ENCODE results near the gene ENGASE. TPM values are rescaled to one million over a fixed set of nuclear protein-coding genes. Genes with fewer than 3 reads are reported as not detected.

ENGASE gene
- total and polyA plus RNA-seq, 2 of the 4 experiments (the other 2 are of a cell fraction), result 3.9 to 12.1 TPM

DNA sequence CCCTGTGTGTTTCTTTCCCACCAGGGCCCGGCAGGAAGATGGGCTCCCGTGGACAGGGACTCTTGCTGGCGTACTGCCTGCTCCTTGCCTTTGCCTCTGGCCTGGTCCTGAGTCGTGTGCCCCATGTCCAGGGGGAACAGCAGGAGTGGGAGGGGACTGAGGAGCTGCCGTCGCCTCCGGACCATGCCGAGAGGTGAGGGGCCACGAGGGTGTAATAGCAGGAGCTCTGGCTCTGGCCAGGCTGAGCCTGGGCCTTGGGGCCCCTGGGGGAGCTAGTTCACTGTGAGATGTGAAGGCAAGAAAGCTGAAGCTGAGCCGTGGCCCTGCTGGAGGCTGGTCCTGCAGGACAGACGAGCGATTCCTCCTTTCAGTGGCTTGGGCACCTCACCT lies 30.7 kb upstream of the ENGASE start:
- POLR2A ChIA-PET (ENCODE audit: unreplicated experiment), result no interaction called here
- BruUV-seq (replicated peaks), result no TSS peak
- intact Hi-C loops (cut with micrococcal nuclease), result no loop called here

More for the DNA sequence above, 30.7 kb upstream of the ENGASE start:
- Histone ChIP-seq H3K9me3 (ENCODE audit: control insufficient read depth, insufficient read depth, low read length) (no peaks in the 10 kb centered on the region), H3K4me2 (ENCODE audit: low read depth, low read length) (no peak overlapping the region), H3K36me3 (ENCODE audit: control insufficient read depth, insufficient read depth, low read length) (peaks cover 8% of the 10 kb centered on the region; the same call in 1 of the 2 replicates), H2BK5ac (ENCODE audit: low read depth, low read length, poor library complexity, severe bottlenecking) (no peak overlapping the region), H3K14ac (replicated peaks; ENCODE audit: low read depth, low read length) (no peak overlapping the region), H2AK9ac (replicated peaks; ENCODE audit: low read depth, low read length, poor library complexity) (no peak overlapping the region), H3K4ac (ENCODE audit: low read depth, low read length) (no peak overlapping the region), H3K9me1 (ENCODE audit: insufficient read depth, low read length) (peaks cover 10% of the 10 kb centered on the region), H3K23ac (ENCODE audit: low read depth, low read length) (no peak overlapping the region), H3K18ac (ENCODE audit: low read depth, low read length) (no peak overlapping the region), H4K91ac (ENCODE audit: insufficient read depth, low read depth, low read length) (no peak overlapping the region), H3K27me3 (ENCODE audit: control insufficient read depth, insufficient read depth, low read length) (no peaks in the 10 kb centered on the region; the same call in 1 of the 2 replicates), H4K5ac (ENCODE audit: low read depth, low read length) (no peak overlapping the region), H2BK15ac (ENCODE audit: low read depth, low read length) (no peak overlapping the region), H3K4me1 (ENCODE audit: control insufficient read depth, insufficient read depth, low read length) (peaks cover 3% of the 10 kb centered on the region; the same call in 1 of the 2 replicates), H3K27ac (ENCODE audit: insufficient read depth, low read length) (no peak overlapping the region), H4K20me1 (ENCODE audit: insufficient read depth, low read length) (no peaks in the 10 kb centered on the region; the same call in 1 of the 2 replicates), H3K79me1 (ENCODE audit: low read depth in 1 of 2, low read length in 2 of 2) (0 out of 4 replicates have a peak, but pooled peaks cover 0 to 5% of the 10 kb centered on the region in 2 experiments), H4K8ac (ENCODE audit: low read depth in 2 of 2, low read length in 2 of 2) (no peak overlapping the region), H2AK5ac (ENCODE audit: low read depth, low read length) (no peak overlapping the region), H2BK20ac (ENCODE audit: low read depth, low read length) (no peak overlapping the region), H2AFZ (replicated peaks; ENCODE audit: low read length, poor library complexity) (no peak overlapping the region), H2BK120ac (ENCODE audit: low read depth, low read length) (no peak overlapping the region), H3K56ac (ENCODE audit: extremely low read depth, insufficient read depth, low read length) (no peak overlapping the region), H3K4me3 (ENCODE audit: insufficient read depth, low read depth, low read length) (no peak overlapping the region), H3K9ac (ENCODE audit: low read depth, low read length) (no peak overlapping the region)
- ATAC-seq (ENCODE audit: low read depth) (no peak), DNase-seq (no peak)
- TF ChIP-seq RCOR1 (IDR thresholded peaks at IDR 0.05; ENCODE audit: insufficient replicate concordance, low read length) (no peak), SMC3 (IDR thresholded peaks at IDR 0.05; ENCODE audit: low read depth, low read length) (no peak), NFE2L2 (IDR thresholded peaks at IDR 0.05; ENCODE audit: low read depth, low read length) (no peak), CHD1 (IDR thresholded peaks at IDR 0.05; ENCODE audit: low read depth, low read length) (no peak), FOS (IDR thresholded peaks at IDR 0.05; ENCODE audit: low read depth, low read length) (no peak), MXI1 (IDR thresholded peaks at IDR 0.05; ENCODE audit: borderline replicate concordance, low read depth, low read length) (no peak), MAFK (IDR thresholded peaks at IDR 0.05; ENCODE audit: low read depth, low read length) (no peak), RFX5 (IDR thresholded peaks at IDR 0.05; ENCODE audit: low read depth, low read length) (no peak), CEBPB (IDR thresholded peaks at IDR 0.05; ENCODE audit: low read depth, low read length) (no peak), POLR2A (IDR thresholded peaks at IDR 0.05; ENCODE audit: low read depth, low read length) (no peak)
- TF ChIP-seq, protein P1, sequence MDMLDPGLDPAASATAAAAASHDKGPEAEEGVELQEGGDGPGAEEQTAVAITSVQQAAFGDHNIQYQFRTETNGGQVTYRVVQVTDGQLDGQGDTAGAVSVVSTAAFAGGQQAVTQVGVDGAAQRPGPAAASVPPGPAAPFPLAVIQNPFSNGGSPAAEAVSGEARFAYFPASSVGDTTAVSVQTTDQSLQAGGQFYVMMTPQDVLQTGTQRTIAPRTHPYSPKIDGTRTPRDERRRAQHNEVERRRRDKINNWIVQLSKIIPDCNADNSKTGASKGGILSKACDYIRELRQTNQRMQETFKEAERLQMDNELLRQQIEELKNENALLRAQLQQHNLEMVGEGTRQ (IDR thresholded peaks at IDR 0.05; ENCODE audit: low read depth, low read length), result no peak
- TF ChIP-seq, protein P2, sequence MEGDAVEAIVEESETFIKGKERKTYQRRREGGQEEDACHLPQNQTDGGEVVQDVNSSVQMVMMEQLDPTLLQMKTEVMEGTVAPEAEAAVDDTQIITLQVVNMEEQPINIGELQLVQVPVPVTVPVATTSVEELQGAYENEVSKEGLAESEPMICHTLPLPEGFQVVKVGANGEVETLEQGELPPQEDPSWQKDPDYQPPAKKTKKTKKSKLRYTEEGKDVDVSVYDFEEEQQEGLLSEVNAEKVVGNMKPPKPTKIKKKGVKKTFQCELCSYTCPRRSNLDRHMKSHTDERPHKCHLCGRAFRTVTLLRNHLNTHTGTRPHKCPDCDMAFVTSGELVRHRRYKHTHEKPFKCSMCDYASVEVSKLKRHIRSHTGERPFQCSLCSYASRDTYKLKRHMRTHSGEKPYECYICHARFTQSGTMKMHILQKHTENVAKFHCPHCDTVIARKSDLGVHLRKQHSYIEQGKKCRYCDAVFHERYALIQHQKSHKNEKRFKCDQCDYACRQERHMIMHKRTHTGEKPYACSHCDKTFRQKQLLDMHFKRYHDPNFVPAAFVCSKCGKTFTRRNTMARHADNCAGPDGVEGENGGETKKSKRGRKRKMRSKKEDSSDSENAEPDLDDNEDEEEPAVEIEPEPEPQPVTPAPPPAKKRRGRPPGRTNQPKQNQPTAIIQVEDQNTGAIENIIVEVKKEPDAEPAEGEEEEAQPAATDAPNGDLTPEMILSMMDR (conservative IDR thresholded peaks at IDR 0.05; ENCODE audit: low read depth, low read length), result no peak
- TF ChIP-seq, protein P3, sequence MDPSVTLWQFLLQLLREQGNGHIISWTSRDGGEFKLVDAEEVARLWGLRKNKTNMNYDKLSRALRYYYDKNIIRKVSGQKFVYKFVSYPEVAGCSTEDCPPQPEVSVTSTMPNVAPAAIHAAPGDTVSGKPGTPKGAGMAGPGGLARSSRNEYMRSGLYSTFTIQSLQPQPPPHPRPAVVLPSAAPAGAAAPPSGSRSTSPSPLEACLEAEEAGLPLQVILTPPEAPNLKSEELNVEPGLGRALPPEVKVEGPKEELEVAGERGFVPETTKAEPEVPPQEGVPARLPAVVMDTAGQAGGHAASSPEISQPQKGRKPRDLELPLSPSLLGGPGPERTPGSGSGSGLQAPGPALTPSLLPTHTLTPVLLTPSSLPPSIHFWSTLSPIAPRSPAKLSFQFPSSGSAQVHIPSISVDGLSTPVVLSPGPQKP (IDR thresholded peaks at IDR 0.05; ENCODE audit: borderline replicate concordance, low read depth, low read length), result no peak
- 29% methylated on average over 4 of the region's 12 CpGs; no CpG with 5 or more reads in 1 of the 2 experiments for WGBS, 2 experiments (ENCODE audit: extremely low coverage in 2 of 2, insufficient read length in 1 of 2)
- CTCF ChIA-PET, result interaction anchor here (0.6 to 3.1 kb wide), 2 partner anchors 24 to 908 kb away, joined by 3 to 19 read pairs; no protein-coding TSS in a partner anchor
- dilution Hi-C loops (cut with HindIII; ENCODE audit: low sequenced_read_pairs, unreplicated experiment), result no loop called here
- in situ Hi-C loops (cut with MboI; ENCODE audit: low sequenced_read_pairs), result no loop called here
